Measurements from ENCODE around the gene ALG14.

ALG14 gene

DNA sequence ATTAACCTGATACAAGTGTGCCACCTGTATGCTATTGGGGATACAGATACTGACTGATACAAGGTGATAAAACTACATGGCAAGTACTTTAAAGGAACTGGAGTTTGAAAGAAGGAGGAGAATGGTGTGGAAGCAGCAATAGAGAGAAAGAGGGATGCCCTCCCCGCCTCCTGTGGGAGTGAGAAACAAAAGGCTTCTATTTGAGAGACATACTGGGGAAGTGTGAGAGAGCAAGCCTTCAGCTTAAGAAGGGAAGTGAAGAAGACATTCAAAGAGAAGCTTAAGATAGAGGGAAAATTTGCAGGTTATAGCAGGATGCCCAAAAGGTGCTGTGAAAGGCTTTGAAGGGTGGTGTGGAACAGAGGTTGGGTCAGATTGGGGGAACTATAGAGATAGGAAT, 7.7 kb upstream of the ALG14 start:
- H3K4me3 ChIP-seq (ENCODE audit: insufficient read depth, low read length, poor library complexity, severe bottlenecking), result no peak overlapping the region
- TF ChIP-seq, protein P1, sequence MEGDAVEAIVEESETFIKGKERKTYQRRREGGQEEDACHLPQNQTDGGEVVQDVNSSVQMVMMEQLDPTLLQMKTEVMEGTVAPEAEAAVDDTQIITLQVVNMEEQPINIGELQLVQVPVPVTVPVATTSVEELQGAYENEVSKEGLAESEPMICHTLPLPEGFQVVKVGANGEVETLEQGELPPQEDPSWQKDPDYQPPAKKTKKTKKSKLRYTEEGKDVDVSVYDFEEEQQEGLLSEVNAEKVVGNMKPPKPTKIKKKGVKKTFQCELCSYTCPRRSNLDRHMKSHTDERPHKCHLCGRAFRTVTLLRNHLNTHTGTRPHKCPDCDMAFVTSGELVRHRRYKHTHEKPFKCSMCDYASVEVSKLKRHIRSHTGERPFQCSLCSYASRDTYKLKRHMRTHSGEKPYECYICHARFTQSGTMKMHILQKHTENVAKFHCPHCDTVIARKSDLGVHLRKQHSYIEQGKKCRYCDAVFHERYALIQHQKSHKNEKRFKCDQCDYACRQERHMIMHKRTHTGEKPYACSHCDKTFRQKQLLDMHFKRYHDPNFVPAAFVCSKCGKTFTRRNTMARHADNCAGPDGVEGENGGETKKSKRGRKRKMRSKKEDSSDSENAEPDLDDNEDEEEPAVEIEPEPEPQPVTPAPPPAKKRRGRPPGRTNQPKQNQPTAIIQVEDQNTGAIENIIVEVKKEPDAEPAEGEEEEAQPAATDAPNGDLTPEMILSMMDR (IDR thresholded peaks at IDR 0.05; ENCODE audit: insufficient read depth, low read length, poor library complexity, severe bottlenecking), result no peak
- TF ChIP-seq EZH2phosphoT487 (conservative IDR thresholded peaks at IDR 0.05; ENCODE audit: low read length), result no peak
- no peaks in the 10 kb centered on the region for H4K20me1 ChIP-seq (ENCODE audit: low read depth, low read length)
- no peaks in the 10 kb centered on the region for H3K79me2 ChIP-seq (ENCODE audit: insufficient read depth, low read length)
- no peaks in the 10 kb centered on the region for H3K9me3 ChIP-seq (ENCODE audit: insufficient read depth, low read length)
- no peak overlapping the region for H3K9ac ChIP-seq (ENCODE audit: low read length)
- no peak overlapping the region for H2AFZ ChIP-seq (ENCODE audit: low read depth, low read length, severe bottlenecking)
- no peaks in the 10 kb centered on the region for H3K27me3 ChIP-seq (ENCODE audit: low read length)
- no peaks in the 10 kb centered on the region for H3K36me3 ChIP-seq (ENCODE audit: low read length)
- no peak overlapping the region for H3K4me2 ChIP-seq (ENCODE audit: low read depth, low read length, poor library complexity, severe bottlenecking)
- H3K9me2 ChIP-seq (replicated peaks; ENCODE audit: insufficient read depth, low read length), result no peaks in the 10 kb centered on the region
- H3F3A ChIP-seq (ENCODE audit: insufficient read depth), result no peaks in the 10 kb centered on the region
- no peak overlapping the region for H3K27ac ChIP-seq (ENCODE audit: low read depth, low read length)

DNA sequence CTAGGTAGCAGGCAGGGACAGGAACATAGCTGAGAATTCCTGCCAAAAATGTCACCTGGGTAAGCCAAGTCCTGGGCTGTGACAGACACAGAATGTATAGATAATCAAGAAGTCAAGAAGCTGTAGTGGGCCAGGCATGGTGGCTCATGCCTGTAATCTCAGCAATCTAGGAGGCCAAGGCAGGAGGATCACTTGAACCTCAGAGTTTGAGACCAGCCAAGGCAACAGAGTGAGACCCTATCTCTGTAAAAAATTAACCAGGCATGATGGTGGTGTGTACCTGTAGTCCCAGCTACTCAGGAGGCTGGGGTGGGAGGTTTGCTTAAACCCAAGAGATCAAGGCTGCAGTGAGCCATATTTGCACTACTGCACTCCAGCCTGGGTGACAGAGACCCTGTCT, 3.3 kb upstream of the ALG14 start:
- no peak overlapping the region for H2AFZ ChIP-seq (ENCODE audit: low read depth, low read length, severe bottlenecking)
- no peaks in the 10 kb centered on the region for H3K9me2 ChIP-seq (replicated peaks; ENCODE audit: insufficient read depth, low read length)
- no peaks in the 10 kb centered on the region for H3K36me3 ChIP-seq (ENCODE audit: low read length)

DNA sequence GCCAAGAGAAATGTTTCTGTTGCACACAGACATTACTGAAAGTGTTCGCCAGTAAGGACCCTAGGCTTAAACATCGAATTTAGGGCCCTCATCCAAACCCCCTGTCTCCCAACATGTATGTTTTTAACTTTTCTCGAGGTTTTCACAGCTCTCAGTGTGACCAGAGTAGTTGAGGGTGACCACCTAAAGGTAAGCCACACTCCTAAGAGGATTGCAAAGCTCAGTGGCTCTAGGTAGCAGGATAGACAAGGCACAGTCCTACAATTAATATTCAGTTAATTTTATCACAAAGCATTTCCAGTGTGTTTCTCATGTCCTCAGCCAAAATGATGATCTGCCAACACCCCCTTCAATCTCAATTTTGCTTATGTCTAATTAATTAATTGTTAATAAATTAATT, 695 bp upstream of the ALG14 start:
- no peaks in the 10 kb centered on the region for H3K9me2 ChIP-seq (replicated peaks; ENCODE audit: insufficient read depth, low read length)
- no peaks in the 10 kb centered on the region for H3K36me3 ChIP-seq (ENCODE audit: low read length)
- H4K20me1 ChIP-seq (ENCODE audit: low read depth, low read length), result no peaks in the 10 kb centered on the region
- peak overlapping the region; percentile 67 for H3K9ac ChIP-seq (ENCODE audit: low read length)
- H3K4me2 ChIP-seq (ENCODE audit: low read depth, low read length, poor library complexity, severe bottlenecking), result peak overlapping the region; percentile 79
- 0 out of 2 replicates have a peak overlapping the region, but pooled peaks have one; percentile 54 for H3K27ac ChIP-seq (ENCODE audit: low read depth, low read length)
- peak overlapping the region; percentile 78 for H3K4me3 ChIP-seq (ENCODE audit: insufficient read depth, low read length, poor library complexity, severe bottlenecking)
- no peaks in the 10 kb centered on the region; the same call in 1 of the 2 replicates for H3K79me2 ChIP-seq (ENCODE audit: insufficient read depth, low read length)
- no peaks in the 10 kb centered on the region for H3K27me3 ChIP-seq (ENCODE audit: low read length)
- TF ChIP-seq EZH2phosphoT487 (conservative IDR thresholded peaks at IDR 0.05; ENCODE audit: low read length), result no peak
- TF ChIP-seq, protein P1 (IDR thresholded peaks at IDR 0.05; ENCODE audit: insufficient read depth, low read length, poor library complexity, severe bottlenecking), result no peak
- no peaks in the 10 kb centered on the region for H3F3A ChIP-seq (ENCODE audit: insufficient read depth)
- H3K9me3 ChIP-seq (ENCODE audit: insufficient read depth, low read length), result no peaks in the 10 kb centered on the region
- H2AFZ ChIP-seq (ENCODE audit: low read depth, low read length, severe bottlenecking), result peak overlapping the region; percentile 83

More for the DNA sequence above, 3.3 kb upstream of the ALG14 start:
- H4K20me1 ChIP-seq (ENCODE audit: low read depth, low read length), result no peaks in the 10 kb centered on the region
- H3K9me3 ChIP-seq (ENCODE audit: insufficient read depth, low read length), result no peaks in the 10 kb centered on the region
- no peak overlapping the region for H3K9ac ChIP-seq (ENCODE audit: low read length)
- TF ChIP-seq, protein P1 (IDR thresholded peaks at IDR 0.05; ENCODE audit: insufficient read depth, low read length, poor library complexity, severe bottlenecking), result no peak
- TF ChIP-seq EZH2phosphoT487 (conservative IDR thresholded peaks at IDR 0.05; ENCODE audit: low read length), result no peak
- no peak overlapping the region for H3K27ac ChIP-seq (ENCODE audit: low read depth, low read length)
- no peaks in the 10 kb centered on the region; the same call in 1 of the 2 replicates for H3K79me2 ChIP-seq (ENCODE audit: insufficient read depth, low read length)
- no peaks in the 10 kb centered on the region for H3K27me3 ChIP-seq (ENCODE audit: low read length)
- no peak overlapping the region for H3K4me3 ChIP-seq (ENCODE audit: insufficient read depth, low read length, poor library complexity, severe bottlenecking)
- no peak overlapping the region for H3K4me2 ChIP-seq (ENCODE audit: low read depth, low read length, poor library complexity, severe bottlenecking)
- H3F3A ChIP-seq (ENCODE audit: insufficient read depth), result no peaks in the 10 kb centered on the region
